Measurements from ENCODE around the gene DLG2. TPM values are rescaled to one million over a fixed set of nuclear protein-coding genes. Genes with fewer than 3 reads are reported as not detected.

The DLG2 gene
- total and polyA plus RNA-seq, 2 of the 8 experiments (the other 6 are each of a cell fraction or from before 2014, with no cell fraction given), result 1.7 to 14.3 TPM

DNA sequence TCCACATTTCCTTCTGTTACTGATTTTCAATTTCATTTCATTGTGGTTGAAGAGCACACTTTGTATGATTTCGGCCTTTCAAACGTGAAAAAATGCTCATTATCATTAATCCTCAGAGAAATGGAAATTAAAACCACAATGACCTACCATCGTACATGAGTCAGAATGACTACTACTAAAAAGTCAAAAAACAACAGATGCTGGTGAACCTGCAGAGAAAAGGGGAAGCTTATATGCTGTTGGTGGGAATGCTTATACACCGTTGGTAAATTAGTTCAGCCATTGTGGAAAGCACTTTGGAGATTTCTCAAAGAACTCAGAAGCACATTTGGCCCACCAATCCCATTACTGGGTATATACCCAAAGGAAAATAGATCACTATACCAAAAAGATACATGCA lies 57.6 kb downstream of the DLG2 start (continued):
- TF ChIP-seq, protein P1, sequence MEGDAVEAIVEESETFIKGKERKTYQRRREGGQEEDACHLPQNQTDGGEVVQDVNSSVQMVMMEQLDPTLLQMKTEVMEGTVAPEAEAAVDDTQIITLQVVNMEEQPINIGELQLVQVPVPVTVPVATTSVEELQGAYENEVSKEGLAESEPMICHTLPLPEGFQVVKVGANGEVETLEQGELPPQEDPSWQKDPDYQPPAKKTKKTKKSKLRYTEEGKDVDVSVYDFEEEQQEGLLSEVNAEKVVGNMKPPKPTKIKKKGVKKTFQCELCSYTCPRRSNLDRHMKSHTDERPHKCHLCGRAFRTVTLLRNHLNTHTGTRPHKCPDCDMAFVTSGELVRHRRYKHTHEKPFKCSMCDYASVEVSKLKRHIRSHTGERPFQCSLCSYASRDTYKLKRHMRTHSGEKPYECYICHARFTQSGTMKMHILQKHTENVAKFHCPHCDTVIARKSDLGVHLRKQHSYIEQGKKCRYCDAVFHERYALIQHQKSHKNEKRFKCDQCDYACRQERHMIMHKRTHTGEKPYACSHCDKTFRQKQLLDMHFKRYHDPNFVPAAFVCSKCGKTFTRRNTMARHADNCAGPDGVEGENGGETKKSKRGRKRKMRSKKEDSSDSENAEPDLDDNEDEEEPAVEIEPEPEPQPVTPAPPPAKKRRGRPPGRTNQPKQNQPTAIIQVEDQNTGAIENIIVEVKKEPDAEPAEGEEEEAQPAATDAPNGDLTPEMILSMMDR (IDR thresholded peaks at IDR 0.05; ENCODE audit: control extremely low read depth in 1 of 3, insufficient read depth in 1 of 3, low read depth in 1 of 3, low read length in 3 of 3), result no peak
